Sigmoid colon (tissue), 4 donors: ENCODE results near the gene CD55.

Source experiments
- POLR2A ChIP-seq, 2 donors: fragments of 450-650 bp; IDR thresholded peaks; one replicate each; pipeline ENCODE4 v1.6.1; 2016; ENCODE audit warnings: antibody characterized with exemption in 2 of 2, mild to moderate bottlenecking in 2 of 2, moderate library complexity in 2 of 2
- POLR2AphosphoS5 ChIP-seq, 4 donors: sonication (generic); formaldehyde crosslinking; IDR thresholded peaks; one replicate each; pipeline ENCODE4 v1.6.1; 2017; ENCODE audit warnings: antibody characterized with exemption in 4 of 4
- TF ChIP-seq, protein P1 (sequence below), 4 experiments: fragments of 450-650 bp in 3 of 4; fragments of 200-600 bp in 1 of 4; IDR thresholded peaks; one replicate each; pipeline ENCODE4 v1.5.1; 2016 to 2019; ENCODE audit warnings: antibody characterized with exemption in 4 of 4, mild to moderate bottlenecking in 3 of 4, moderate library complexity in 2 of 4

DNA sequence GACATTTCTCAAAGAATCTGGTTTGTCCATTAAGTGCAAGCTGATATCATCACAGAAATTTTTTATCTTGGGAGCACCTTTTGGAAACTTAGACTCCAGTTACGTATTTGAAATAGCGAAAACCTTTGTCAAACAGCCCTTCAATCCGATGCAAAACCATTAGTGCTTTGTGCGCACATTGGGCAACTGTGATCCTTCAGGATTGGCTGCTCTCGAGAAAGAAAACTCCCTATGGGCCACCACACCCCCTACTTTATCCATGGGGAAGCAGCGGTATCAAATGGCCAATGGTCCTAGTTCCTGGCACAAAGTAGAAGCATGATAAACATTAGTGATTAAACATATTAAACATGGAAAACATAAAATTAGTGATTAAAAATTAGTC lies 16.0 kb upstream of the CD55 start:
- TF ChIP-seq POLR2A (IDR thresholded peaks at IDR 0.05) (no peak), POLR2AphosphoS5 (IDR thresholded peaks at IDR 0.05) (no peak)
- TF ChIP-seq, protein P1, sequence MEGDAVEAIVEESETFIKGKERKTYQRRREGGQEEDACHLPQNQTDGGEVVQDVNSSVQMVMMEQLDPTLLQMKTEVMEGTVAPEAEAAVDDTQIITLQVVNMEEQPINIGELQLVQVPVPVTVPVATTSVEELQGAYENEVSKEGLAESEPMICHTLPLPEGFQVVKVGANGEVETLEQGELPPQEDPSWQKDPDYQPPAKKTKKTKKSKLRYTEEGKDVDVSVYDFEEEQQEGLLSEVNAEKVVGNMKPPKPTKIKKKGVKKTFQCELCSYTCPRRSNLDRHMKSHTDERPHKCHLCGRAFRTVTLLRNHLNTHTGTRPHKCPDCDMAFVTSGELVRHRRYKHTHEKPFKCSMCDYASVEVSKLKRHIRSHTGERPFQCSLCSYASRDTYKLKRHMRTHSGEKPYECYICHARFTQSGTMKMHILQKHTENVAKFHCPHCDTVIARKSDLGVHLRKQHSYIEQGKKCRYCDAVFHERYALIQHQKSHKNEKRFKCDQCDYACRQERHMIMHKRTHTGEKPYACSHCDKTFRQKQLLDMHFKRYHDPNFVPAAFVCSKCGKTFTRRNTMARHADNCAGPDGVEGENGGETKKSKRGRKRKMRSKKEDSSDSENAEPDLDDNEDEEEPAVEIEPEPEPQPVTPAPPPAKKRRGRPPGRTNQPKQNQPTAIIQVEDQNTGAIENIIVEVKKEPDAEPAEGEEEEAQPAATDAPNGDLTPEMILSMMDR (IDR thresholded peaks at IDR 0.05) = no peak
